Fibroblast of lung (primary cell): ENCODE measurements around the gene THAP4.

Experiments
- CTCF ChIP-seq, 2 donors: IDR thresholded peaks in 1 of 2; conservative IDR thresholded peaks in 1 of 2; 1 replicate in 1 of 2; 2 replicates in 1 of 2; pipeline ENCODE4 v1.5.1; 2011 to 2012; ENCODE audit warnings: low read length in 2 of 2, control low read depth in 1 of 2, inconsistent platforms in 1 of 2, low read depth in 1 of 2, mild to moderate bottlenecking in 1 of 2
- EZH2 ChIP-seq: IDR thresholded peaks from 2 replicates; pipeline ENCODE4 v1.5.1; 2012; ENCODE audit warnings: low read length, control low read depth, mild to moderate bottlenecking; ENCODE audit errors: missing control alignments

- TF ChIP-seq CTCF (conservative IDR thresholded peaks at IDR 0.05 in 1 of 2, IDR thresholded peaks at IDR 0.05 in 1 of 2; ENCODE audit: low read depth in 1 of 2, low read length in 2 of 2) (no peak), EZH2 (no peak)
Measured at GRCh38 chr2:241556746-241557145, 80.2 kb downstream of the THAP4 start.
